GM18499 (cell line): ENCODE data around the gene NHLH1.

Experiments used
- ATAC-seq: cut with Tn5 transposase; IDR thresholded peaks from one replicate; pipeline ENCODE4 v1.9.1; 2021; ENCODE audit warnings: moderate number of reproducible peaks; ENCODE audit not compliant: insufficient read depth, unreplicated experiment

NHLH1 gene

DNA sequence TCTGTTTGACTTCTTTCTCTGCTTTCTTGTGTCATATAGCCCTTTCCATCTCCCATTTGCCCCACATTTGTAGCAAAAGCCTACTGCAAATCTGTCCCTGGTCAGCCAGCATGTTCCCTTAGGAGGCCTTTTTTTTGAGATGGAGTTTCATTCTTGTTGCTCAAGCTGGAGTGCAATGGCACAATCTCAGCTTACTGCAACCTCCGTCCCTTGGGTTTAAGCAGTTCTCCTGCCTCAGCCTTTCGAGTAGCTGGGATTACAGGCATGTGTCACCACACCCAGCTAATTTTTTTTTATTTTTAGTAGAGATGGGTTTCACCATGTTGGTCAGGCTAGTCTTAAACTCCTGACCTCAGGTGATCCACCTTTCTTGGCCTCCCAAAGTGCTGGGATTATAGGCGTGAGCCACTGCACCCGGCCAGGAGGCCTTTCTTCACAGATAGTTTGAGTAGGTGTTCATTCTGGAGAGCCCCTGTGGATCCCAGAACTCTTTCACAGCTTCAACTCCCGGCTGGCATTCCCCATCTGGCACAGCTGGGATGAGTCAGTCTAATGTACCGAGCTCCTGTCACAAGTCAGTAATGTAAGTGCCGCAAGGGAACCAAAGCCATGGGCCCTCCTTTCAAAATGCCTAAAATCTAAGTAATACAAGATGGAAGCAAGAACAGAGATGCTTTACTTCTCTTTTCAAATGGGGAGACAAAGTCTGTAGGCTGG is 9.4 kb upstream of the NHLH1 start:
- ATAC-seq: no peak

DNA sequence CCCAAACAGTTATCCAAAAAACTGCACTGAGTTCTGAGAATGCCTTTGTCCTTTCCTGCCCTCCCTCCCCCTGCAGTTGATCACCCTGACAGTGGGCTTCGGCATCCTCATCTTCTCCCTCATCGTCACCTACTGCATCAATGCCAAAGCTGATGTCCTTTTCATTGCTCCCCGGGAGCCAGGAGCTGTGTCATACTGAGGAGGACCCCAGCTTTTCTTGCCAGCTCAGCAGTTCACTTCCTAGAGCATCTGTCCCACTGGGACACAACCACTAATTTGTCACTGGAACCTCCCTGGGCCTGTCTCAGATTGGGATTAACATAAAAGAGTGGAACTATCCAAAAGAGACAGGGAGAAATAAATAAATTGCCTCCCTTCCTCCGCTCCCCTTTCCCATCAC is 8.8 kb upstream of the NHLH1 start:
- no peak for ATAC-seq

- no peak for ATAC-seq
Measured at GRCh38 chr1:160359559-160360226, 7.2 kb upstream of the NHLH1 start.

GRCh38 chr1:160360227-160360695 is 6.6 kb upstream of the NHLH1 start:
- ATAC-seq: no peak

- ATAC-seq: no peak
Measured at GRCh38 chr1:160361199-160361598, 5.7 kb upstream of the NHLH1 start.

DNA sequence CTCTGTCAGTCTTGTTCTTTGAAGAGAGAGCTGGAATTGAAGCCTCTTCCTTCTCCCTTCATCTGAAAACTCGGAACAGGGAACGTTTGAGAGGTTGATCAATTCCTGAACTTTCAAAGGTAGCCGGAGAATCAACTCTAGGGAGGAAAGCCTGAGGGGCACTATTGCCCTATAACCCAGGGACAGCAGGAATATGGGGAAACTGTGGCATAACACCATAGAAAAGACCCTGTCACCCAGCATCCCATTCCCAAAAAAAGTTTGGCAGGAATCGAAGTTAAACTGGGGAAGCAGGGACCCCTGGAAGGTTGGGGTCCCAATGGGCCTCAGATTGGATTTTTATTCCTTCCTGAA is 5.1 kb upstream of the NHLH1 start:
- ATAC-seq: no peak

GRCh38 chr1:160362168-160362957 is 4.5 kb upstream of the NHLH1 start:
- ATAC-seq: no peak

- no peak for ATAC-seq
Measured at GRCh38 chr1:160363010-160363409, 3.9 kb upstream of the NHLH1 start.

- ATAC-seq: no peak
Measured at GRCh38 chr1:160363951-160364735, 2.7 kb upstream of the NHLH1 start.

- ATAC-seq: no peak
Measured at GRCh38 chr1:160365325-160365724, 1.5 kb upstream of the NHLH1 start.

- no peak for ATAC-seq
Measured at GRCh38 chr1:160367516-160367900, 637 bp downstream of the NHLH1 start.

DNA sequence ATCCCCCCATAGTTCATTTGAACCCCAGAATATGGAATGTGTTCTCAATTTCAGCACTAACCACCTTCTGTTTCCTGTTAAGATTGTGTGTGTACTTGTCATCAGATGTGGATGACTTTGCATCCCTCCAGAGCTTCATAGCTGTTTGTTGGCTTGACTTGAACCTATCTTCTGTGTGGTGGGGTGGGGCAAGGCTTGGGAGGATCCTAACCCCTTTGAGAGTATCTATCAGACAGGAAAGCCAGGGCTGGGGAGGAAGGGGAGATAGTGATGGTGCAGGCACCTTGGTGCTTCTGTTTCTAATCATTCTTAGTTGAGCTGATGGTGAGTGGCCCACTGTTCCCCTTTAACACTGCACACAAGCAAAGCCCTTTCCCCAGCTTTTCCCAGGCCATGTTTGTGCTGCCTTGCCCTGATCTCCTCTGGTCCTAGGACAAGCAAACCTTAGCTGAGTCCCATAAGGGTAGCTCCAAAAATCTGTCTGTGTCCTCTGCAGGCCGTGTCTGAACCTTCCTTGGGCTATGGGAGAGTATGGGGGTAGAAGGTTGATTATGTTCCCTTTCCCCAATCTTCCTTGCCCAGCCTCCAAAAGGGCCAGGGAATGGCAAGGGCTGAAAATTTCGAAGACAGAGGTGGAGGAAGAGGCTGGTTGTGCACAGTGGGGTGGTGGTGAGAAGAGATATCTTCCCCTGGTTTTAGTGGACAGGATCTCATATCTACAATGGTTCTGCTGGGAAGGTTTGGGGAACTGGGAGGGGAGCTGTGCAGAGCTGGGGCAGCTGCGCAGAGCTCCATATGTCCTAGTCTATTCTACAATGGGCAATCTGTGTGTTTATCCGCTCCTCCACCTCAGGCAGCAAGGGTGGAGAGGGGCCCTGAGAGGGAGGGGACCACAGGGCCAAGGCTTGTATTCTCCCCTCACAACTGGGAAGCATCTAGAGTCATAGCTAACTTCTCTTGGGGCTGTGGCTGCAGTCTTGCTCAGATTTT is 1.4 kb downstream of the NHLH1 start:
- no peak for ATAC-seq

GRCh38 chr1:160369087-160369486 is 2.2 kb downstream of the NHLH1 start:
- no peak for ATAC-seq

DNA sequence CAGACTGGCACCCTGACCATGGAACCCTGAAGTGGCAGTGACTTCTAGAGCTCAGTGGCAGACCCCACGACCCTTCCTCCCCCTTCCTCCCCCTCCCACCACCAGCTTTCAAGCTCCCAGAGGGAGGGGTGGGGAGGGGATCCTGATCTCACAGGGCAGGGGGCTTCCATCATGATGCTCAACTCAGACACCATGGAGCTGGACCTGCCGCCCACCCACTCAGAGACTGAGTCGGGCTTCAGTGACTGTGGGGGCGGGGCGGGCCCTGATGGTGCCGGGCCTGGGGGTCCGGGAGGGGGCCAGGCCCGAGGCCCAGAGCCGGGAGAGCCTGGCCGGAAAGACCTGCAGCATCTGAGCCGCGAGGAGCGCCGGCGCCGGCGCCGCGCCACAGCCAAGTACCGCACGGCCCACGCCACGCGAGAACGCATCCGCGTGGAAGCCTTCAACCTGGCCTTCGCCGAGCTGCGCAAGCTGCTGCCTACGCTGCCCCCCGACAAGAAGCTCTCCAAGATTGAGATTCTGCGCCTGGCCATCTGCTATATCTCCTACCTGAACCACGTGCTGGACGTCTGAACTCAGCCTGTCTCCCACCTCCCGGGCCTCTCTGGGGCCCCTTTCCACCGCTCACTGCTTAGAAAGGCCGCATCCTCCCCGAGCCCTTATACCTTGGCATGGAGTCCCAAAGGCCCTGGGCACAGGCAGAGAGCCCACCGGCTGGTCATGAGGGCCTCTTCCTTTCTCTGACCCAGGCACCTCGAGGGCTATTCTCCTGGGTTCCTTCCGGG is 3.9 kb downstream of the NHLH1 start:
- no peak for ATAC-seq

DNA sequence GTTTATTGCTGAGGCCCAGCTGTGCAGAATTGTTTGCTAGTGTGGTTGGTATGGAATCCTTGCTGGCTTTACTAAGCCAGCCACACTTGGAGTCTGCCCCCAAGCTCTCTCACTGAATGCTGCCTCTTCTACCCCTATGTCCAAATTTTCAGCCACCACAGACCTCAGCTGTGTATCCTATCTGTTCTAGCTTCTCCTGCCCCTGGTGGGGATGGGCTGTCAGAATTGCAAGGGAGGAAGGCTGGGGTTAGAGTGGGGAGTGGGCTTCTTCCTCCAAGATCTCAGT is 4.4 kb downstream of the NHLH1 start:
- no peak for ATAC-seq

GRCh38 chr1:160371756-160372155 is 4.9 kb downstream of the NHLH1 start:
- no peak for ATAC-seq

DNA sequence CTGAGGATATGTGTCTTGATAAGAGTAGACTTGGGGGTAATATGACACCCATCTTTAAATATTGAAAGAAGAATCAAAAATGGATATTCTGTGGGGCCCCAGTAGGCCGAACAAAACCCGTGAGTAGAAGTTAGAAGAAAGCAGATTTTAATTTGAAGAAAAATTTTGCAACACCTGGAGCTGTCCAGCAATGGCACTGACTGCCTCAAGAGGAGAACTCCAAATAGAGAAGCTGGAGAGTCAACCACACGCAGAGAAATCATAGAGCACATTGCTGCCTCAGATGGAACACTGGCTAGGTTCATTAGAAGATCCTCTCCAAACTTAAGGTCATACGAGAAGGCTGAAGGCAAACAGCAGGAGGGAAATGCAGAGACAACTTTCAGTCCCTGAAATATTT is 6.8 kb downstream of the NHLH1 start:
- ATAC-seq: no peak

GRCh38 chr1:160374306-160375110 is 7.6 kb downstream of the NHLH1 start:
- ATAC-seq: no peak
